ENCODE measurements around the gene CBARP.

CBARP gene

GRCh38 chr19:1275260-1275975 is 37.6 kb upstream of the CBARP start, which contains the start of gene FAM174C:
Gene FAM174C (plus strand): TSS chr19:1275530. CDS start chr19:1275550, 20 bp downstream.
- peak; percentile 97 for DNase-seq

- peak; percentile 27 to 41 for DNase-seq
These were observed 37.1 kb upstream of the CBARP start for GRCh38 chr19:1274852-1275259.

- DNase-seq, result no peak
These were observed 36.5 kb upstream of the CBARP start for GRCh38 chr19:1274081-1274851.

- DNase-seq, result no peak
These were observed 35.6 kb upstream of the CBARP start for GRCh38 chr19:1273263-1274041.

- DNase-seq, result no peak
These were observed 34.8 kb upstream of the CBARP start for GRCh38 chr19:1272423-1273262.

- no peak for DNase-seq
These were observed 34.0 kb upstream of the CBARP start for GRCh38 chr19:1271528-1272422.

- DNase-seq, result no peak
These were observed 33.2 kb upstream of the CBARP start for GRCh38 chr19:1270854-1271527.

- no peak for DNase-seq
These were observed 32.5 kb upstream of the CBARP start for GRCh38 chr19:1270213-1270853.

- DNase-seq, result peak; percentile 79 to 88
These were observed 31.8 kb upstream of the CBARP start for GRCh38 chr19:1269478-1270212.

GRCh38 chr19:1269065-1269477 is 31.3 kb upstream of the CBARP start, which contains the start of gene CIRBP:
Gene CIRBP (plus strand): TSS chr19:1269332. CDS start chr19:1270934, 1,602 bp downstream.
- DNase-seq, result peak; percentile 97 to 98

GRCh38 chr19:1268226-1269064 is 30.6 kb upstream of the CBARP start:
- no peak for DNase-seq

- DNase-seq, result peak in 1 of 2 experiments; percentile 32
These were observed 29.8 kb upstream of the CBARP start for GRCh38 chr19:1267477-1268225.

- DNase-seq, result peak in 1 of 2 experiments; percentile 56
These were observed 29.2 kb upstream of the CBARP start for GRCh38 chr19:1266916-1267476.

GRCh38 chr19:1266129-1266915 is 28.5 kb upstream of the CBARP start:
- DNase-seq, result peak; percentile 87 to 89

- peak in 1 of 2 experiments; percentile 54 for DNase-seq
These were observed 27.9 kb upstream of the CBARP start for GRCh38 chr19:1265615-1266128.

Data from NCI-H2081 (cell line).